Sigmoid colon (tissue), 4 donors: ENCODE results near the gene PSG5.
"Not testable (repeated sequence)": the region's sequence is repeated elsewhere in the genome, so short reads cannot be mapped to it uniquely, and the experiment has no call there.

ENCODE experiments used
- CTCF ChIP-seq, 4 experiments: fragments of 450-650 bp in 3 of 4; fragments of 200-600 bp in 1 of 4; IDR thresholded peaks; one replicate each; pipeline ENCODE4 v1.5.1; 2016 to 2019; ENCODE audit warnings: antibody characterized with exemption in 4 of 4, mild to moderate bottlenecking in 3 of 4, moderate library complexity in 2 of 4
- EP300 ChIP-seq, 4 donors: sonication (generic); formaldehyde crosslinking; IDR thresholded peaks; one replicate each; pipeline ENCODE4 v1.6.1; 2017; ENCODE audit warnings: antibody characterized with exemption in 4 of 4
- POLR2A ChIP-seq, 2 donors: fragments of 450-650 bp; IDR thresholded peaks; one replicate each; pipeline ENCODE4 v1.6.1; 2016; ENCODE audit warnings: antibody characterized with exemption in 2 of 2, mild to moderate bottlenecking in 2 of 2, moderate library complexity in 2 of 2

- not testable (repeated sequence) for TF ChIP-seq CTCF, POLR2A, EP300 (IDR thresholded peaks at IDR 0.05)
Observed at GRCh38 chr19:43235686-43236085, 49.4 kb upstream of the PSG5 start.
